LNCAP (cell line): ENCODE results near the gene MAU2.

ENCODE experiments used
- CTCF ChIP-seq: fragments of 450-650 bp; IDR thresholded peaks from 2 replicates; pipeline ENCODE4 v1.5.1; 2017; ENCODE audit warnings: mild to moderate bottlenecking

The MAU2 gene

GRCh38 chr19:19320361-19321140 is at the start of gene MAU2, which contains the start of gene SUGP1:
Gene MAU2, plus strand, starts transcription at chr19:19320829. Its CDS starts 31 bp downstream, at chr19:19320860.
Gene SUGP1, minus strand, starts transcription at chr19:19320509. Its CDS starts 13 bp downstream, at chr19:19320496.
- no peak for TF ChIP-seq CTCF

DNA sequence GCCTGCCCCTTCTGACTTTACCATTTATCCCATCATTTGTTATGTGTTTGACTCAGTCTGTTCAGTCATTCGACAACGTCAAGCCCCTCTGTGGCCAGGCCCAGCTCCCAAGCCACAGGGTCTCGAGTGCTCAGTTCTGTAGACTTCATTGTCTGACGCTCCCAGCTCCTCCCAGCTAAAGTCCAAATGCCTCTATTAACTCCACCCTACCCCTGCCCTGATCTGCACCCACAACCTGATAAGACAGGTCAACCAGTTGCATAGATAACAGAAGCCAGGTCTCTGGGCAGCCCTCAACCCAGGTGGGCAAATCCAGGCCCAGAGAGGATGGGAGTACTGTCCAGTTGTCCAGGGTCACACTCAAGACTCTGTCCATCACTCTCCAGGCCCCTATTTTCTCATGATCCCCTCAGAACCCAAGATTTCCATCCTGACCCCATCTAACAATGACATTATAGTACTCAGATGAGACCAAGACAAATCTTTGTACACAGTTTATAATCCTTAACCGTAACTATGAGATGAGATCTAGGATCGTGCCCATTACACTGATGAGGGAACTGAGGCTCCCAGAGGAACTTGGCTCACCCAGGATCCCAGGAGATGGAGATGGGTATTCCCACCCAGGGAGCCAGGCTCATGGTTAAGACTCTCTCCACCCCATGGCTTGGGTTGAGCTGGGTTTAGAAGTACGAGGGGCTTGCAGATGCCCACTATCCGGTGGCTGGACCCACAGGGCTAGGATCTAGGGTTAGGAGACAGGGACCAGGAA is 48.6 kb upstream of the MAU2 start:
- no peak for TF ChIP-seq CTCF

GRCh38 chr19:19274146-19274545 is 46.5 kb upstream of the MAU2 start:
- no peak for TF ChIP-seq CTCF

DNA sequence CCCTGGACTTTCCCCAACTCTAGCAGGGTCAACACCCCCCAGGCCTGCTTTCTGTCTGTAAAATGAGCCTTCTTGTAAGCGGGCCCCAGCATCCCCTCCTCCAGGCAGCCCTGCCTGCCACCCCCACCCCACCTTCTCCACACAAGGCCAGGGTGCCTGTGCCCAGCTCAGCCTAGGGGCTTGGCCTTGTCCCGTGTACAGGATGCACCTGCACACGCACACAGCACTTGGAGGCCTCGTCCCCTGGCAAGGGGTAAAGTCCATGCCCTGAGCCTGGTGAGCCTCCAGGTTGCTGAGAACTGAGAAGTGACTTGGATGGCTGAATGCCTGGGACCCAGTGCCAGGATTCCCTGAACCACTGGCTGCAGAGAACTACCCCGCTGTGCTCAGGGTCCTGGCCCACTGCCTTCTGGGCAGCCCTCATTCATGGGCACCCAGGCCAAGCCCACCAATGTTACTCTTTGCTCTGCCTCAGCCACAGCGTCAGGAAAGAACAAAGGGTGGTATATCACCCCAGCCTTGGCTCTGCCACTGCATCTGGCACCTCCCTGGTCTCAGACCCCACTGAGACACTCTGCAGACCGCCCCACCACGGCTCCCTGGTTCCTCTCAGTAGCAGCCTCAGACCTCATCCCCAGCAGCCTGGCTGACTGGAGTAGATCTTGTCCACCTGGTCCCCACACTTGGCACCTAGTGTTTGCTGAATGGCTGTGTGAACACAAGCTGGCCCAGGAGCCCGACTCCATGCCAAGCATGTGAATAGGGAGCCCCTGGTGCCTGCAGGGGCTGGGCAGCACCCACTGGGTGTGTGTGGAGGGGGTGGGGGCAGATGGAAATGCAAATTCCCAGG is 45.7 kb upstream of the MAU2 start:
- TF ChIP-seq CTCF, result no peak

GRCh38 chr19:19276386-19276785 is 44.2 kb upstream of the MAU2 start:
- TF ChIP-seq CTCF, result no peak

DNA sequence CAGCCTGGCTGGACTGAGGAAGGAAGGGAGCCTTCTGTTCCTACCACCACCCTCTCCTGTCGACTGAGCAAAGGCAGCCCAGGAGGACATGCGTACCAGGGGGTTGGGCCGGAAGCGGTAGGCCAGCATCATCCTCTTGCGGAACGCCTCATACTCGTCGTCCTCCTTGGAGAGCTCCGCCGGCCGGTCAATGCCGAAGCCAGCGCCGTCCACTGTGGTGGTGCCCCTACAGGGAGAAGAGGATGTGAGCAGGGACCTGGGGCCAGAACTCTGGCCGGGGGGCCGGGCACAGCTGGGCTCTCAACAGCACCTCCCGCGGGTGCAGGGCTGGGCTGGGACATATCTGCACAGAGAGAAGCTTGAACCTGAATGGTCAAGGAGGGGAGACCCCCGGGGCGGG is 43.8 kb upstream of the MAU2 start:
- no peak for TF ChIP-seq CTCF

DNA sequence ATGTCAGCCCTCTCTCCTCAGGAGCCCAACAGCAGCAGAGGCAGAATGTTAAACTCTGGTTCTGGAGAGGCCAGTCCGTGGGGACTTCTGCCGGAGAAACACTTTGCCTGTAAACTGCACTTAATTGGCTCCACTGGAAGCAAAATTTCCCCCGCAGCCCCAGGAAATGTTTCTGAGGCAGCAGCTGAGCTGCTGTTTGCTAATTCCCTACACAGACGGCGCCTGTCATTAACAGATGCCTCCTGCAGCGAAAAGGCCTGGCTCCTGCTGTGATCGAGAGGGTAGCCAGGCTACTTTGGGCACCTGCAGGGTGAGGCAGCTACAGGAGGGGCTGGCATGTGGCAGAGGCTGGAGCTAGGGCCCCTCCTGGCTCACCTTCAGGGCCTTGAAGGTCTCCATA is 42.3 kb upstream of the MAU2 start:
- TF ChIP-seq CTCF, result no peak
